ENCODE results near the gene APOBEC3B.

The APOBEC3B gene

GRCh38 chr22:38981992-38982927 lies at the start of gene APOBEC3B:
APOBEC3B (plus strand) TSS chr22:38982347; CDS start chr22:38982454, 107 bp downstream.
- no peaks in the 10 kb centered on the region for H3K9me3 ChIP-seq (ENCODE audit: control insufficient read depth, insufficient read depth, low read length)
- no peak within 1 kb of the TSS for H3K4me3 ChIP-seq (ENCODE audit: low read length)
- no peak for DNase-seq (ENCODE audit: low read depth, low spot score)
- peaks cover 4% of the 10 kb centered on the region; the same call in 1 of the 2 replicates for H3K4me1 ChIP-seq (ENCODE audit: control insufficient read depth, insufficient read depth, low read length)
- no peak within 1 kb of the TSS for H3K27ac ChIP-seq (ENCODE audit: low read length)
- H3K36me3 ChIP-seq (ENCODE audit: control insufficient read depth, insufficient read depth, low read length): no peaks in the 10 kb centered on the region
- WGBS (ENCODE audit: insufficient coverage, insufficient read length): no CpG with 5 or more reads among the region's 16 CpGs
- no peaks in the 10 kb centered on the region for H3K27me3 ChIP-seq (ENCODE audit: control insufficient read depth, insufficient read depth, low read length)

- H3K36me3 ChIP-seq (ENCODE audit: control insufficient read depth, insufficient read depth, low read length): no peaks in the 10 kb centered on the region
- no peak overlapping the region for H3K27ac ChIP-seq (ENCODE audit: low read length)
- no peak for DNase-seq (ENCODE audit: low read depth, low spot score)
- H3K27me3 ChIP-seq (ENCODE audit: control insufficient read depth, insufficient read depth, low read length): no peaks in the 10 kb centered on the region
- H3K4me1 ChIP-seq (ENCODE audit: control insufficient read depth, insufficient read depth, low read length): no peaks in the 10 kb centered on the region
- H3K4me3 ChIP-seq (ENCODE audit: low read length): no peak overlapping the region
- H3K9me3 ChIP-seq (ENCODE audit: control insufficient read depth, insufficient read depth, low read length): no peaks in the 10 kb centered on the region
- no CpG with 5 or more reads among the region's 8 CpGs for WGBS (ENCODE audit: insufficient coverage, insufficient read length)
These were observed 47.1 kb upstream of the APOBEC3B start for GRCh38 chr22:38935023-38935422.

DNA sequence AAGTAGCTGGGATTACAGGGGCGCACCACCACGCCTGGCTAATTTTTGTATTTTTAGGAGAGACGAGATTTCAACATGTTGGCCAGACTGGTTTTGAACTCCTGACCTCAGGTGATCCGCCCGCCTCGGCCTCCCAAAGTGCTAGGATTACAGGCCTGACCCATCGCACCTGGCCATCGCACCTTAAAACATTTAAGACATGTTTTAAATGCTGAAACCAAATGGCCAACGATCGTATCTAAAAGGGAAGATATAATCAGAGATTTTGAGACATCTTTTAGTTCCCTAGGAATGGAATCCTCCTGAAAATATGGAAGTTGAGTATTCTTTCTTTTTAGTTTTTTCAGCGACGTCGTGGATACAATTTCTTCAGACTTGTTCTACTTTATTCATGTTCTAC lies 46.5 kb upstream of the APOBEC3B start:
- Histone ChIP-seq H3K27ac (ENCODE audit: low read length) (no peak overlapping the region), H3K4me3 (ENCODE audit: low read length) (no peak overlapping the region), H3K9me3 (ENCODE audit: control insufficient read depth, insufficient read depth, low read length) (no peaks in the 10 kb centered on the region), H3K27me3 (ENCODE audit: control insufficient read depth, insufficient read depth, low read length) (no peaks in the 10 kb centered on the region), H3K36me3 (ENCODE audit: control insufficient read depth, insufficient read depth, low read length) (no peaks in the 10 kb centered on the region), H3K4me1 (ENCODE audit: control insufficient read depth, insufficient read depth, low read length) (no peaks in the 10 kb centered on the region)
- no CpG with 5 or more reads among the region's 13 CpGs for WGBS (ENCODE audit: insufficient coverage, insufficient read length)
- DNase-seq (ENCODE audit: low read depth, low spot score): no peak

DNA sequence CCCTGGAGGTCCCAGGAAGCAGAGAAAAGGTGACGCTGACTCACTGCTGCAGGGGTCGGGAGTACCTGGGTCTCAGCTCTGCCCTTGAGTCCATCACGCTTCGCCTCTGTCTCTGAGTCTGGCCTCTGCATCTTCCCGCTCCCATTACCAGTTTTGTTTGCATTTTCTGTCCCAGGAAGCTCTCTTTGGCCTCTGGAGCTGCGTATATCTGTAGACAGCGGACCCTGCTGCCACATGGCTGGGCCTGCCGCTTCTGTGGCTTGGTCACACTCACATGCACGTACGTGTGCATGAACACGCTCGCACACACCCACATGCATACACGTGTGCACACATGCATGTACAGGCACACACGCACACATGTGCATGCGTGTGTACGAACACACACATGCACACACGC lies 45.6 kb upstream of the APOBEC3B start:
- DNase-seq (ENCODE audit: low read depth, low spot score): no peak
- no peaks in the 10 kb centered on the region for H3K36me3 ChIP-seq (ENCODE audit: control insufficient read depth, insufficient read depth, low read length)
- H3K9me3 ChIP-seq (ENCODE audit: control insufficient read depth, insufficient read depth, low read length): no peaks in the 10 kb centered on the region
- H3K4me3 ChIP-seq (ENCODE audit: low read length): no peak overlapping the region
- no peaks in the 10 kb centered on the region for H3K27me3 ChIP-seq (ENCODE audit: control insufficient read depth, insufficient read depth, low read length)
- no peak overlapping the region for H3K27ac ChIP-seq (ENCODE audit: low read length)
- no CpG with 5 or more reads among the region's 17 CpGs for WGBS (ENCODE audit: insufficient coverage, insufficient read length)
- H3K4me1 ChIP-seq (ENCODE audit: control insufficient read depth, insufficient read depth, low read length): no peaks in the 10 kb centered on the region

DNA sequence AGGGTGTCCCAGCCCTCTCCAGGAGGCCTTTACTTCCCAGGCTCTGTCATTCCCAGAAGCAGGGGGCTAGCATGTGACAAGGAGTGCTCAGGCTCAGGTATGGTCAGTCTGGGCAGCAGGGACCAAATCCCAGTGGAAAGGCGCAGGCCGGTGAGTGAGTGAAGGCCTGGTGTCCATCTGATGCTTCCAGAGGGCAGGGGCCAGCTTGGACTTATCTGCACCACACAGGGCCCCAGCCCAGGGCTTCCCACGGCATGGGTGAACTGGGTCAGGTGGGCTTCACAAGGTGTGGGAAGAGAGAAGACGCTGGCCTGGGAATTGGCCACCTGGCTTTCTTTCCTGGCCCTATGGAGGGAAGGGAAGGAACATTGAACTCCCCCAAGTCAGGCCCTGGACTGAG lies 45.1 kb upstream of the APOBEC3B start:
- no peak for DNase-seq (ENCODE audit: low read depth, low spot score)
- Histone ChIP-seq H3K36me3 (ENCODE audit: control insufficient read depth, insufficient read depth, low read length) (no peaks in the 10 kb centered on the region), H3K4me3 (ENCODE audit: low read length) (no peak overlapping the region), H3K9me3 (ENCODE audit: control insufficient read depth, insufficient read depth, low read length) (no peaks in the 10 kb centered on the region), H3K27me3 (ENCODE audit: control insufficient read depth, insufficient read depth, low read length) (no peaks in the 10 kb centered on the region), H3K27ac (ENCODE audit: low read length) (no peak overlapping the region), H3K4me1 (ENCODE audit: control insufficient read depth, insufficient read depth, low read length) (no peaks in the 10 kb centered on the region)
- WGBS (ENCODE audit: insufficient coverage, insufficient read length): no CpG with 5 or more reads among the region's 4 CpGs

- no peak overlapping the region for H3K4me3 ChIP-seq (ENCODE audit: low read length)
- DNase-seq (ENCODE audit: low read depth, low spot score): no peak
- no peaks in the 10 kb centered on the region for H3K36me3 ChIP-seq (ENCODE audit: control insufficient read depth, insufficient read depth, low read length)
- no peaks in the 10 kb centered on the region for H3K27me3 ChIP-seq (ENCODE audit: control insufficient read depth, insufficient read depth, low read length)
- H3K27ac ChIP-seq (ENCODE audit: low read length): no peak overlapping the region
- WGBS (ENCODE audit: insufficient coverage, insufficient read length): no CpG with 5 or more reads among the region's 12 CpGs
- H3K9me3 ChIP-seq (ENCODE audit: control insufficient read depth, insufficient read depth, low read length): no peaks in the 10 kb centered on the region
- no peaks in the 10 kb centered on the region for H3K4me1 ChIP-seq (ENCODE audit: control insufficient read depth, insufficient read depth, low read length)
These were observed 44.6 kb upstream of the APOBEC3B start for GRCh38 chr22:38937541-38937940.

GRCh38 chr22:38938221-38938620 lies 43.9 kb upstream of the APOBEC3B start:
- no peaks in the 10 kb centered on the region for H3K4me1 ChIP-seq (ENCODE audit: control insufficient read depth, insufficient read depth, low read length)
- no CpG with 5 or more reads among the region's 11 CpGs for WGBS (ENCODE audit: insufficient coverage, insufficient read length)
- DNase-seq (ENCODE audit: low read depth, low spot score): no peak

GRCh38 chr22:38938925-38939324 lies 43.2 kb upstream of the APOBEC3B start:
- H3K9me3 ChIP-seq (ENCODE audit: control insufficient read depth, insufficient read depth, low read length): no peaks in the 10 kb centered on the region
- H3K4me3 ChIP-seq (ENCODE audit: low read length): no peak overlapping the region
- H3K36me3 ChIP-seq (ENCODE audit: control insufficient read depth, insufficient read depth, low read length): no peaks in the 10 kb centered on the region
- no peak for DNase-seq (ENCODE audit: low read depth, low spot score)
- WGBS (ENCODE audit: insufficient coverage, insufficient read length): no CpG with 5 or more reads among the region's 7 CpGs
- H3K4me1 ChIP-seq (ENCODE audit: control insufficient read depth, insufficient read depth, low read length): no peaks in the 10 kb centered on the region
- H3K27ac ChIP-seq (ENCODE audit: low read length): no peak overlapping the region
- H3K27me3 ChIP-seq (ENCODE audit: control insufficient read depth, insufficient read depth, low read length): no peaks in the 10 kb centered on the region

More at GRCh38 chr22:38938221-38938620, 43.9 kb upstream of the APOBEC3B start:
- H3K4me3 ChIP-seq (ENCODE audit: low read length): no peak overlapping the region
- no peaks in the 10 kb centered on the region for H3K36me3 ChIP-seq (ENCODE audit: control insufficient read depth, insufficient read depth, low read length)
- no peaks in the 10 kb centered on the region for H3K27me3 ChIP-seq (ENCODE audit: control insufficient read depth, insufficient read depth, low read length)
- no peak overlapping the region for H3K27ac ChIP-seq (ENCODE audit: low read length)
- H3K9me3 ChIP-seq (ENCODE audit: control insufficient read depth, insufficient read depth, low read length): no peaks in the 10 kb centered on the region

- no peaks in the 10 kb centered on the region for H3K9me3 ChIP-seq (ENCODE audit: control insufficient read depth, insufficient read depth, low read length)
- no peak overlapping the region for H3K27ac ChIP-seq (ENCODE audit: low read length)
- no peak for DNase-seq (ENCODE audit: low read depth, low spot score)
- no peaks in the 10 kb centered on the region for H3K27me3 ChIP-seq (ENCODE audit: control insufficient read depth, insufficient read depth, low read length)
- no peaks in the 10 kb centered on the region for H3K4me1 ChIP-seq (ENCODE audit: control insufficient read depth, insufficient read depth, low read length)
- no CpG with 5 or more reads among the region's 6 CpGs for WGBS (ENCODE audit: insufficient coverage, insufficient read length)
- no peaks in the 10 kb centered on the region for H3K36me3 ChIP-seq (ENCODE audit: control insufficient read depth, insufficient read depth, low read length)
- no peak overlapping the region for H3K4me3 ChIP-seq (ENCODE audit: low read length)
These were observed 41.2 kb upstream of the APOBEC3B start for GRCh38 chr22:38940811-38941384.

DNA sequence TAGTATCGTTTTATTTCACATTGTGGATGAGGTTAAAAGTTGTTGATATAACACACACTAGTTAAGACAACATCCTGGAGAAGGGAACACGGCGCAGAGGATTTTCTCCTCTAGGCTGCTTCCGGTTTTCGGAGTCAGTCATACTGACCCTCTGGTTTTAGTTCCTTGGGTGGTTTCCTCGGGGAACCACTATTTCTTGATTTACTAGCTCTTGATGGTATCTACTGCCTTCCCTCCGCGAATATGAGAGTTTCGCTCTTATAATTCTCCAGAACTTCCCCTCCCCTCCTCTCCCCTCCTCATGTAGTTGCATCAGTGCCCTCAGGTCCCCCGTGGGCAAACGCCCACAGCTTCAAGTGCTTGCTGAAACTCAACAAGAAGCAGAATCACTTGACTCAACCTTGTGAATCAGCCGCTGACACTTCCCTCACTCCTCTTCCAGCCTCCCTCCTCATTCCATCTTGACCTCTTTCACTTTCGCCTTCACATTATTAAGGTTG lies 40.6 kb upstream of the APOBEC3B start:
- Histone ChIP-seq H3K27ac (ENCODE audit: low read length) (no peak overlapping the region), H3K4me3 (ENCODE audit: low read length) (no peak overlapping the region), H3K4me1 (ENCODE audit: control insufficient read depth, insufficient read depth, low read length) (no peaks in the 10 kb centered on the region), H3K9me3 (ENCODE audit: control insufficient read depth, insufficient read depth, low read length) (no peaks in the 10 kb centered on the region), H3K27me3 (ENCODE audit: control insufficient read depth, insufficient read depth, low read length) (no peaks in the 10 kb centered on the region), H3K36me3 (ENCODE audit: control insufficient read depth, insufficient read depth, low read length) (no peaks in the 10 kb centered on the region)
- DNase-seq (ENCODE audit: low read depth, low spot score): no peak
- WGBS (ENCODE audit: insufficient coverage, insufficient read length): no CpG with 5 or more reads among the region's 13 CpGs
